GM12878 (cell line): Measurements from ENCODE around the gene SDC1.

Experiments
- CTCF ChIP-seq, 3 experiments: IDR thresholded peaks in 2 of 3; conservative IDR thresholded peaks in 1 of 3; 2 replicates each; pipeline ENCODE4 v1.5.1; 2011; ENCODE audit warnings: low read depth in 3 of 3, low read length in 3 of 3, mild to moderate bottlenecking in 3 of 3, control low read depth in 2 of 3, moderate library complexity in 2 of 3, inconsistent platforms in 1 of 3, mixed read lengths in 1 of 3; ENCODE audit not compliant: control insufficient read depth in 2 of 3, insufficient read depth in 1 of 3; ENCODE audit errors: extremely low read depth in 1 of 3
- POLR2AphosphoS5 ChIP-seq: IDR thresholded peaks from 2 replicates; pipeline ENCODE4 v1.6.1; 2011; ENCODE audit warnings: mild to moderate bottlenecking, low read length, inconsistent platforms

DNA sequence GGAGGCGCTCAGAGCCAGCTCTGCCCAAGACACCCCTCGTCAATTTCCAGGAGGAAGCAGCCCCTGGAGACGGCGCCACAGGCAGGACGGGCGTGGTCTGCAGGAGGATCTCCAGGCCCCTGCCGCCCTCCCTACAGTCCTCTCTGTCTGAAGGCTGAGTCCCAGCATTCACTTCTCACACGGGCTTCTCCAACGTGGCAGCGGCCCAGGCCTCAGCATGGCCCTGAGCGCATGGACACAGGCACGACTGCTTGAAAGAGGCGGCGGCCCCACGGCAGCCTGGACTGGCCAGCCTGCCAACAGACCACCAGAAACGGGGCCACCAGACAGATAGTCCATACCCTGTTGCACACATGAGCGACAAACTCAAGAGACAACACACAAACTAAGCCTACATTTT lies 23.3 kb downstream of the SDC1 start:
- TF ChIP-seq CTCF (IDR thresholded peaks at IDR 0.05 in 2 of 3, conservative IDR thresholded peaks at IDR 0.05 in 1 of 3; ENCODE audit: control insufficient read depth in 2 of 3, extremely low read depth in 1 of 3, insufficient read depth in 1 of 3, low read depth in 3 of 3, low read length in 3 of 3) (no peak), POLR2AphosphoS5 (no peak)
